Stomach (tissue), 4 donors: ENCODE results near the gene TMEM132C.

ENCODE experiments used
- EP300 ChIP-seq: sonication (generic); formaldehyde crosslinking; IDR thresholded peaks from one replicate; pipeline ENCODE4 v1.6.1; 2017; ENCODE audit warnings: antibody characterized with exemption
- TF ChIP-seq, protein P1 (sequence below), 7 experiments: fragments of 450-650 bp in 4 of 7; fragments of 200-600 bp in 3 of 7; sonication (generic) in 3 of 7; IDR thresholded peaks; one replicate each; pipeline ENCODE4 v1.5.1; 2016 to 2019; ENCODE audit warnings: antibody characterized with exemption in 7 of 7, control low read depth in 2 of 7, mild to moderate bottlenecking in 1 of 7

DNA sequence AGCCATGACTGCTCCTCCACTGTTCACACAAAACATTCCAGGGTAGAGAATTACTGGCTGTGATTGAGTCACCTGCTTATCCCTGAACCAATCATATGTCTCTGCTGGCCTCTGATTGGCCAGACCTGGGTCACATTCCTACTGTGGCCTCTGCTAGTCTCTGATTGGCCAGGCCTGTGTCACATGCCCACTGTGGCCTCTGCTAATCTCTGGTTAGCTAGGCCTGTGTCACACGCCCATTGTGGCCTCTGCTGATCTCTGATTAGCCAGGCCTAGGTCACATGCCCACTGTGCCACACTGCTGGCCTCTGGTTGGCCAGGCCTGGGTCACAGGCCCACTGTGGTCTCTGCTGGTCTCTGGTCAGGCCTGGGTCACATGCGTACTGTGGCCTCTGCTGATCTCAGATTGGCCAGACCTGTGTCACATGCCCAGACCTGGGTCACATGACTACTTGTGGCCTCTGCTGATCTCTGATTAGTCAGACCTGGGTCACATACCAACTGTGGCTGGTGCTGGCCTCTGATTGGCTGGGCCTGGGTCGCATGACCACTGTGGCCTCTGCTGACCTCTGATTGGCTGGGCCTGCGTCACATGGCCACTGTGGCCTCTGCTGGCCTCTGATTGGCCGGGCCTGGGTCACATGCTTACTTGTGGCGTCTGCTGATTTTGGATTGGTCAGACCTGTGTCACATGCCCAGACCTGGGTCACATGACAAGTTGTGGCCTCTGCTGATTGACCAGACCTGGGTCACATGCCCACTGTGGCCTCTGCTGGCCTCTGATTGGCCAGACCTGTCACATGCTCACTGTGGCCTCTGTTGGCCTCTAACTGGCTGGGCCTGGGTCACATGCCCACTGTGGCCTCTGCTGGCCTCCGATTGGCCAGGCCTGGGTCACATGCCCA lies 305.2 kb downstream of the TMEM132C start:
- TF ChIP-seq, protein P1, sequence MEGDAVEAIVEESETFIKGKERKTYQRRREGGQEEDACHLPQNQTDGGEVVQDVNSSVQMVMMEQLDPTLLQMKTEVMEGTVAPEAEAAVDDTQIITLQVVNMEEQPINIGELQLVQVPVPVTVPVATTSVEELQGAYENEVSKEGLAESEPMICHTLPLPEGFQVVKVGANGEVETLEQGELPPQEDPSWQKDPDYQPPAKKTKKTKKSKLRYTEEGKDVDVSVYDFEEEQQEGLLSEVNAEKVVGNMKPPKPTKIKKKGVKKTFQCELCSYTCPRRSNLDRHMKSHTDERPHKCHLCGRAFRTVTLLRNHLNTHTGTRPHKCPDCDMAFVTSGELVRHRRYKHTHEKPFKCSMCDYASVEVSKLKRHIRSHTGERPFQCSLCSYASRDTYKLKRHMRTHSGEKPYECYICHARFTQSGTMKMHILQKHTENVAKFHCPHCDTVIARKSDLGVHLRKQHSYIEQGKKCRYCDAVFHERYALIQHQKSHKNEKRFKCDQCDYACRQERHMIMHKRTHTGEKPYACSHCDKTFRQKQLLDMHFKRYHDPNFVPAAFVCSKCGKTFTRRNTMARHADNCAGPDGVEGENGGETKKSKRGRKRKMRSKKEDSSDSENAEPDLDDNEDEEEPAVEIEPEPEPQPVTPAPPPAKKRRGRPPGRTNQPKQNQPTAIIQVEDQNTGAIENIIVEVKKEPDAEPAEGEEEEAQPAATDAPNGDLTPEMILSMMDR (IDR thresholded peaks at IDR 0.05), result no peak
- TF ChIP-seq EP300, result no peak
